ENCODE measurements around the gene KLHL41.
A peak's percentile ranks its signal among the peaks of the same experiment; 100 is the strongest.
"Not testable (repeated sequence)": the region's sequence is repeated elsewhere in the genome, so short reads cannot be mapped to it uniquely, and the experiment has no call there.

KLHL41 gene

DNA sequence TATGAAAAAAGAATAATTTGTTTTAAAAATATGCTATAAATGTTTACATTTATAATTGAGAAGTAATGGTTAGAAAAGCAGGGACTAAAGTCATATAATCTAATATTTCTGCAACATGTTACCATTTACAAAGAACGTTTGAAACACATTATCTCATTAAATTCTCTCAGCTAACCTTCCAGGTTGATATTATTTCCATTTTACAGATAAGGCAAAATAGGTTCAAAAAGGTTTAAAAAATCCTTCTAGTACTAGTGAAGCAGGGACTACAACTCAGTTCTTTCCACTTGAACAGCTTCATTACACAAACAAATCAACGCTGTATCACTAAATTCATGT lies 63.3 kb downstream of the KLHL41 start:
- DNase-seq (ENCODE audit: low read depth) = no peak

DNA sequence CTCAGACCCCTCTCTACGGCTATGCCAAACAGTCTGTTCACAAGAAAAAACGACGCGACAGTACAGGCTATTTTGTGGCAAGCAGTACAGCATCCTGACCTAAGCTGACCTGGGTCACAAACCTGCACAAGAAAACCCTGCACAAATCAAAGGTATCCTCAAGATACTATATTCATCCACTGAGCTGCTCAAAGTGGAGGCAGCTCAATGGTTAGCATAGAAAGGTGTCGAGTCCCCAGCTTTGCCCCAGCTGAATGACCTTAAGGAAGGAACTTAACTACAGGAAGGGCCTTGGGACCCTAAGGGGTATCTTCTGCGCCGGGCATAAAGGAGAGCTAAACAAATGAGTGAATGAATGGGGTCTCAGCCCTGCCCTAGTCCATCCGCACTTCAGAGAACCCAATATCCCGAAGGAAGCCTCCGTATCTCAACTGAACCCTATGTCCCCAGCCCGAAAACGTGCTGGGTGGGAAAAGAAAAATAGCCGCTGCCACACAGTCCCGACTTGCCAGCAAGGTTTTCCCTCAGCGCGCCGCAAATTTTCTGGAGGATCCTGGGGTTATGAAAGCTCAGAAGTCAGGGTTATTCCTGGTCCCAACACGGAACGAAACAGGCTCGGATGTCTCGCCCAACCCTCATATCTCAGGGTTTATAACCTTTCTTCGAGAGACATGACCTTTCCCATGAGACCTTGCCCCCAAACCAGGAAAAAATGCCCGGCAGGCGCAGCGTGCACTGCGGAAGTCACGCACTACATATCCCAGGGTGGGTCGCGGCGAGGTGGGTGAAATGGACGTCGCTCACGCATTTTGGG lies 63.9 kb downstream of the KLHL41 start, which contains the start of gene FASTKD1:
FASTKD1 (minus strand) TSS at position 706 of the 814 bp plus-strand sequence. CDS start 1,836 bp downstream, outside the sequence.
- peak; percentile 66 for DNase-seq (ENCODE audit: low read depth)

DNA sequence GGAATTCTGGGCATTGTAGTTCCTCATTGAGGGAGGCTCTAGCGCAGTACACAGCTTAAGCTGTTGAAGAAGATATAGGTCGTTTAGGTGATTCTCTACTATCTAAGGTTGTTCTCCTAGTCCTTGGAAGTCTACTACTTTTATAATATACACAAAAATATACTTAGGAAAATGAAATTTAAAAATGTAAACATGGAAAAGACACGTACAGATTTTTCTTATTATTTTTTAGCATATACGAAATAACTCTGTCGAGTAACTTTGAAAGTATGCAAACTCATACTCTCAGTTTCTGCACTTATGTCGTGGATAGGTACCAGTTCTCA lies 64.4 kb downstream of the KLHL41 start:
- no peak for DNase-seq (ENCODE audit: low read depth)

DNA sequence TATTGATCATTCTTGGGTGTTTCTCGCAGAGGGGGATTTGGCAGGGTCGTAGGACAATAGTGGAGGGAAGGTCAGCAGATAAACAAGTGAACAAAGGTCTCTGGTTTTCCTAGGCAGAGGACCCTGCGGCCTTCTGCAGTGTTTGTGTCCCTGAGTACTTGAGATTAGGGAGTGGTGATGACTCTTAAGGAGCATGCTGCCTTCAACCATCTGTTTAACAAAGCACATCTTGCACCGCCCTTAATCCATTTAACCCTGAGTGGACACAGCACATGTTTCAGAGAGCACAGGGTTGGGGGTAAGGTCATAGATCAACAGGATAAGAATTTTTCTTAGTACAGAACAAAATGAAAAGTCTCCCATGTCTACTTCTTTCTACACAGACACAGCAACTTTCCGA lies 65.0 kb downstream of the KLHL41 start:
- not testable (repeated sequence) for DNase-seq (ENCODE audit: low read depth)

DNA sequence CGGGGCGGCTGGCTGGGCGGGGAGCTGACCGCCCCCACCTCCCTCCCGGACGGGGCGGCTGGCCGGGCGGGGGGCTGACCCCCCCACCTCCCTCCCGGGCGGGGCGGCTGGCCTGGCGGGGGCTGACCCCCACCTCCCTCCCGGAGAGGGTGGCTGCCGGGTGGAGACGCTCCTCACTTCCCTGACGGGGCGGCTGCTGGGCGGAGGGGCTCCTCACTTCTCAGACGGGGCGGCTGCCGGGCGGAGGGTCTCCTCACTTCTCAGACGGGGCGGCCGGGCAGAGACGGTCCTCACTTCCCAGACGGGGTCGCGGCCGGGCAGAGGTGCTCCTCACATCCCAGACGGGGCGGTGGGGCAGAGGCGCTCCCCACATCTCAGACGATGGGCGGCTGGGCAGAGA lies 65.8 kb downstream of the KLHL41 start:
- DNase-seq (ENCODE audit: low read depth) = not testable (repeated sequence)
